Measurements from ENCODE around the gene SPDYE16.
"Not testable (repeated sequence)": the region's sequence is repeated elsewhere in the genome, so short reads cannot be mapped to it uniquely, and the experiment has no call there.

DNA sequence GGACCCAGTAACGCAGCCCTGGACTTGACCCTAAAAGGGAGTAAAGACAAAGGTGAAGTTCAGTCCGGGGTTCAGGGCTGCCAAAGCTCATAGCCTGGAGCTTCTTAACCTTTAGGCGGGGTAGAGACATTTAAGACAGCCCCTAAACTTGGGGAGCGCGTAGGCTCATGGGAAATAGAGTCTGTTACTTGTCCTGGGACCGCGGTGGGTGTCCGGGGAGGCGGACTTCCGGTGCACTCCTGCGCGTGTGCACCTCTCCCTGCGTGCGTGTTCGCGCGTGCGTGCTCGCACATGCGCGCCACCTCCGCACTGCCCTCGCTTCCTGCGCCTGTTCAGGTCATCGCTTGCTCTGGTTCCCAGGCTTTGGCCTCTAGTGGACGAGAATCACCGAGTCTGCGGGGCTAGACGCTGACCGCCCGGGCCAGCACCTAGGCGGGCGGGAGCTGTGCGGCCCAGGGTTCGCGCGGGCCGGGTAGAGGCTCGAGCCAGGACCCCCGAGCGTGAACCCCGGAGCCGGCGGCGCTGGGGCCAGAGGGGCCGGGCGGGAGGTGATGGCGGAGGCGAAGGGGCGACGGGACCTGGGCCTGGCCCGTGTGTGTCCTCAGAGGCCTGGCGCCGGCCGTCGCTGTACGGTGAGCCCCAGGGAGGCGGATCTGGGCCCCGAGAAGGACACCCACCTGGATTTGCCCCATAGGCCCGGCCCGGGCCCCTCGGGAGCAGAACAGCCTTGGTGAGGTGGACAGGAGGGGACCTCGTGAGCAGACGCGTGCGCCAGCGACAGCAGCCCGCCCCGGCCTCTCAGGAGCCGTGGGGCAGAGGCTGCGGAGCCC, 6.1 kb upstream of the SPDYE16 start:
- TF ChIP-seq, protein P1, sequence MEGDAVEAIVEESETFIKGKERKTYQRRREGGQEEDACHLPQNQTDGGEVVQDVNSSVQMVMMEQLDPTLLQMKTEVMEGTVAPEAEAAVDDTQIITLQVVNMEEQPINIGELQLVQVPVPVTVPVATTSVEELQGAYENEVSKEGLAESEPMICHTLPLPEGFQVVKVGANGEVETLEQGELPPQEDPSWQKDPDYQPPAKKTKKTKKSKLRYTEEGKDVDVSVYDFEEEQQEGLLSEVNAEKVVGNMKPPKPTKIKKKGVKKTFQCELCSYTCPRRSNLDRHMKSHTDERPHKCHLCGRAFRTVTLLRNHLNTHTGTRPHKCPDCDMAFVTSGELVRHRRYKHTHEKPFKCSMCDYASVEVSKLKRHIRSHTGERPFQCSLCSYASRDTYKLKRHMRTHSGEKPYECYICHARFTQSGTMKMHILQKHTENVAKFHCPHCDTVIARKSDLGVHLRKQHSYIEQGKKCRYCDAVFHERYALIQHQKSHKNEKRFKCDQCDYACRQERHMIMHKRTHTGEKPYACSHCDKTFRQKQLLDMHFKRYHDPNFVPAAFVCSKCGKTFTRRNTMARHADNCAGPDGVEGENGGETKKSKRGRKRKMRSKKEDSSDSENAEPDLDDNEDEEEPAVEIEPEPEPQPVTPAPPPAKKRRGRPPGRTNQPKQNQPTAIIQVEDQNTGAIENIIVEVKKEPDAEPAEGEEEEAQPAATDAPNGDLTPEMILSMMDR (IDR thresholded peaks at IDR 0.05): not testable (repeated sequence)
- not testable (repeated sequence) for TF ChIP-seq POLR2A (IDR thresholded peaks at IDR 0.05)

Measured in lower leg skin (tissue), 3 donors.